ENCODE data around the gene MAP6.

MAP6 gene

DNA sequence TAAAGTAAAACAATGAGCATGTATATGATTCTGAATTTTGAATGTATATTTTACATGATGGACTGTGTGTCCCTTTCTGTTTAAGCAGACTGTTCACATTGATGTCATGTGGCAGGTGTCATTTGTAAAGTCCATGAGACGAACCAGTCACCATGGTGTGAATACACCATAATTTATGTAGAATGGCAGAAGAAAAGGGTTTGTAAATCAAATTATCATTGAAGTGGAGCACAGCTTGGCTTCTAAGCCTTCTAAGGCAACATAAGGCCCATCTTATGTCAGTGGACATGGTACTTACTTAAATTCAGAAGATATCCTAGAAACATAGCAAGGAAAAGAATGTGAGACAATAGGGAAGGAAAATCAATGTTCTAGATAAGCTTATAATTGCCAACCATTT, 4.4 kb downstream of the MAP6 start:
- no peaks in the 10 kb centered on the region for H3K9me3 Mint-ChIP-seq
- H3K27ac Mint-ChIP-seq, result no peak overlapping the region
- TF ChIP-seq, protein P1, sequence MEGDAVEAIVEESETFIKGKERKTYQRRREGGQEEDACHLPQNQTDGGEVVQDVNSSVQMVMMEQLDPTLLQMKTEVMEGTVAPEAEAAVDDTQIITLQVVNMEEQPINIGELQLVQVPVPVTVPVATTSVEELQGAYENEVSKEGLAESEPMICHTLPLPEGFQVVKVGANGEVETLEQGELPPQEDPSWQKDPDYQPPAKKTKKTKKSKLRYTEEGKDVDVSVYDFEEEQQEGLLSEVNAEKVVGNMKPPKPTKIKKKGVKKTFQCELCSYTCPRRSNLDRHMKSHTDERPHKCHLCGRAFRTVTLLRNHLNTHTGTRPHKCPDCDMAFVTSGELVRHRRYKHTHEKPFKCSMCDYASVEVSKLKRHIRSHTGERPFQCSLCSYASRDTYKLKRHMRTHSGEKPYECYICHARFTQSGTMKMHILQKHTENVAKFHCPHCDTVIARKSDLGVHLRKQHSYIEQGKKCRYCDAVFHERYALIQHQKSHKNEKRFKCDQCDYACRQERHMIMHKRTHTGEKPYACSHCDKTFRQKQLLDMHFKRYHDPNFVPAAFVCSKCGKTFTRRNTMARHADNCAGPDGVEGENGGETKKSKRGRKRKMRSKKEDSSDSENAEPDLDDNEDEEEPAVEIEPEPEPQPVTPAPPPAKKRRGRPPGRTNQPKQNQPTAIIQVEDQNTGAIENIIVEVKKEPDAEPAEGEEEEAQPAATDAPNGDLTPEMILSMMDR (IDR thresholded peaks at IDR 0.05; ENCODE audit: unreplicated experiment in 3 of 3), result no peak
- H3K4me1 Mint-ChIP-seq, result peaks cover 18% of the 10 kb centered on the region
- H3K4me3 Mint-ChIP-seq, result peak overlapping the region in 1 of 3 experiments; percentile 12
- peaks cover 52% of the 10 kb centered on the region for H3K27me3 Mint-ChIP-seq (ENCODE audit: low read depth)
- H3K36me3 Mint-ChIP-seq (ENCODE audit: low read depth), result no peaks in the 10 kb centered on the region

DNA sequence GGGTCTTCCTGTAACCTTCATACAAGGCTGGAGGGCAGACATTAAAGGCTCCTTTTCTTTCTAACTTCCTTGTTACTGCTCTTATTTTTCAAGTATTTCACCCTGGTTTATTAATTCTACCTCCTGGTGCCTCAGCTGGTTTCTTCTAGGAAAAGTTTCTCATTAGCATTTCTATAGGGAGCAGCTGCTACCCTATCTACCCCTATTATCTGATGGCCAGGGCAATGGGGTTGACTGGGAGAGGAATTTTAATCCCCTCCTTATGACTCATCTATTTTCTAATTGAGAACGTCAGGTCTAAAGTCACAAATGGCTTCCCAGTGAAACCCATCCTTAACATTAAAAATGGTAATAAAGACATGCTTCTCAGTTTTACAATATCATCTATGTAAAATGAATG, 5.0 kb downstream of the MAP6 start:
- TF ChIP-seq, protein P1 (IDR thresholded peaks at IDR 0.05; ENCODE audit: unreplicated experiment in 3 of 3), result no peak
- H3K9me3 Mint-ChIP-seq, result no peaks in the 10 kb centered on the region
- H3K4me3 Mint-ChIP-seq, result no peak overlapping the region
- no peaks in the 10 kb centered on the region for H3K36me3 Mint-ChIP-seq (ENCODE audit: low read depth)
- peaks cover 51% of the 10 kb centered on the region for H3K27me3 Mint-ChIP-seq (ENCODE audit: low read depth)
- H3K4me1 Mint-ChIP-seq, result peaks cover 18% of the 10 kb centered on the region
- no peak overlapping the region for H3K27ac Mint-ChIP-seq

DNA sequence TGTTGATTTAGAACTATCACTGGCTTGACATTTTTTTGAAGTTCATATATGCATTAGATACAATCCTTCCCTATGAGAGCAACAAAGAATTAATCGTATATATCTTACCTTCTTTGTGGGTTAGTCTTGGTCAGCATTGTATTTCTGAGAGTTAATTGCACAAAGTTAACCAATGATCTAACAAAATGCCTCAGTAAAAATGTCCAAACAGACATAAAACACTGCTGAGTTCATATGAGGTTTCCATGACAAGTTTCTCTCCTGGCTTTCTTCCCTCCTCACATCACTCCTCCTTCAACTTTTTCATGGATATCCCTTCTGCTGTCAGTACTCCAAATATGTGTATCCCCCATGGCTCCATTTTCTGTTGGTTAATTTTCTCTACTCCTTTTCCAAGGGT, 9.0 kb downstream of the MAP6 start:
- H3K27ac Mint-ChIP-seq, result no peak overlapping the region
- no peaks in the 10 kb centered on the region for H3K36me3 Mint-ChIP-seq (ENCODE audit: low read depth)

DNA sequence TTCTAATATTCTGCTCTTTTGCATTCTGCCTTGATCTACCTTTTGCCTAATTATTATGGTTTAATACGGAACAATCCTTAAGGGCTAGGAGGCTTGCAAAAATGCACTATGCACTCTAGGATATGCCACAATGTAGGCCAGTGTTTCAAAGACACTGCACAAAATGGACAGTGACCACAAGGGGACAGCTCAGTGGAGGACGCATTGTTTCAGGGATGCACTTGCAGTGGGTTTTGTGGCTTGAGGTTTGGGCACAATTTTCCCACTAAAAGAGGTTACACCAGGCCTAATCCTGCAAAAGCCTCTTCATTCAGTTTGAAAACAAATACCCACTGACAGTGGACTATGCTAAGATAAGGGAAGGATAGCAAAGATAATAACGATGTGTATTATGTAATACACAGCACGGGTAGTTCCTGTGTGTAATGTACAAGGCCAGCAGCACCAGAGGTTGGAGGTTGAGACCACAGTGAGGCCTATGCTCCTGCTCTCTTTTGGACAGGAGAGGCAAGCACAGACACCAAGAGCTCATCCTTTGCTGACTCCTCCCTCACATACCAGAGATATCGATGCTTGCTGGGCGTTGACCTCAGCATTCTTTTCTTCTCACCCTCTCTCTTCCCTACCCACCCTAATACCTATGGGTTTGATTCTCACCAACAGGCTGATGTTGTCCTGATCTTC, 12.7 kb downstream of the MAP6 start:
- TF ChIP-seq, protein P1 (IDR thresholded peaks at IDR 0.05; ENCODE audit: unreplicated experiment in 3 of 3), result no peak
- Mint-ChIP-seq H3K4me1 (peaks cover 18% of the 10 kb centered on the region), H3K4me3 (no peak overlapping the region), H3K27ac (no peak overlapping the region), H3K9me3 (no peaks in the 10 kb centered on the region), H3K27me3 (ENCODE audit: low read depth) (peaks cover 17% of the 10 kb centered on the region), H3K36me3 (ENCODE audit: low read depth) (no peaks in the 10 kb centered on the region)

More for the DNA sequence above, 9.0 kb downstream of the MAP6 start:
- Mint-ChIP-seq H3K4me3 (no peak overlapping the region), H3K4me1 (peaks cover 25% of the 10 kb centered on the region), H3K9me3 (no peaks in the 10 kb centered on the region), H3K27me3 (ENCODE audit: low read depth) (peaks cover 29% of the 10 kb centered on the region)
- TF ChIP-seq, protein P1 (IDR thresholded peaks at IDR 0.05; ENCODE audit: unreplicated experiment in 3 of 3), result no peak

DNA sequence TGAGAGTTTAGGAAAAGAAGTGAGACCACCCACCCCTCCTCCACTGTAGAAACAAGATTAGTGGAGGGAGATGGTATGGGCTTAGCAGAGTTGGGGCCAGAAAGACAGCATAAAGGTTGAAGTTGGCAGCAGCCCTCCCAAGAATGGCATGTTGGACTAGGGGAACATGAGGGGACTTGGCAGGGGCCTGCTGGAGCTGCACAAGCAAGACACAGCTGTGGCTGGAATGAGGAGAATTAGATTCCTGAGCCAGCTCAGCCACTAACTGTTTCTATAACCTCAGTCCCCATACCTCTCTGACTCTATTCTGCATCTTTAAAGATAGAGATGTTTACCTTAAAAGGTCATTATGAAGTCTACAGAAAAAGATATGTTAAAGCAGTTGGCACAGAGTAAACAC, 13.2 kb downstream of the MAP6 start:
- TF ChIP-seq, protein P1 (IDR thresholded peaks at IDR 0.05; ENCODE audit: unreplicated experiment in 3 of 3), result no peak
- Mint-ChIP-seq H3K36me3 (ENCODE audit: low read depth) (no peaks in the 10 kb centered on the region), H3K27ac (no peak overlapping the region), H3K27me3 (ENCODE audit: low read depth) (peaks cover 17% of the 10 kb centered on the region), H3K9me3 (no peaks in the 10 kb centered on the region), H3K4me3 (no peak overlapping the region), H3K4me1 (peaks cover 18% of the 10 kb centered on the region)

DNA sequence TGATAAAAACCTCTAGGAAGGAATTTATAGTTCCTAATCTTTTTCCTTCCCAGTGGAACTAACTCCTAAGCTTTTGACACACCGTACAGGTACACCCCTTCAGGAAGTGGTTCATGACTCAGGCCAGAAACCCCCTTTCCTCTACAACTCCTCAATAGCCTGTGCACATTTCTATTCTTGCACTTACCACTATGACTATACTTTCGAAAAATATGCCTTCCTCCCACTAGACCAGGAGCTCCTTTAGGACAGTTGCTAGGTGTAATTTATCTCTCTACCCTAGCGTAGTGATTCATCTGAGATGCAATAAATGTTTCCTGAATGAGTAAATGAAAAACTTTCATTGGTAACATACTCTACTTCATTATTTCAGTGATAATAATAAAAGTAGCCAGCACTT, 14.5 kb downstream of the MAP6 start:
- Mint-ChIP-seq H3K4me3 (no peak overlapping the region), H3K36me3 (ENCODE audit: low read depth) (no peaks in the 10 kb centered on the region), H3K27me3 (ENCODE audit: low read depth) (peaks cover 14% of the 10 kb centered on the region), H3K9me3 (no peaks in the 10 kb centered on the region), H3K4me1 (peaks cover 18% of the 10 kb centered on the region), H3K27ac (no peak overlapping the region)
- TF ChIP-seq, protein P1 (IDR thresholded peaks at IDR 0.05; ENCODE audit: unreplicated experiment in 3 of 3), result no peak
